ENCODE data around the gene EHMT2.
"Not testable (repeated sequence)": the region's sequence is repeated elsewhere in the genome, so short reads cannot be mapped to it uniquely, and the experiment has no call there.

EHMT2 gene

DNA sequence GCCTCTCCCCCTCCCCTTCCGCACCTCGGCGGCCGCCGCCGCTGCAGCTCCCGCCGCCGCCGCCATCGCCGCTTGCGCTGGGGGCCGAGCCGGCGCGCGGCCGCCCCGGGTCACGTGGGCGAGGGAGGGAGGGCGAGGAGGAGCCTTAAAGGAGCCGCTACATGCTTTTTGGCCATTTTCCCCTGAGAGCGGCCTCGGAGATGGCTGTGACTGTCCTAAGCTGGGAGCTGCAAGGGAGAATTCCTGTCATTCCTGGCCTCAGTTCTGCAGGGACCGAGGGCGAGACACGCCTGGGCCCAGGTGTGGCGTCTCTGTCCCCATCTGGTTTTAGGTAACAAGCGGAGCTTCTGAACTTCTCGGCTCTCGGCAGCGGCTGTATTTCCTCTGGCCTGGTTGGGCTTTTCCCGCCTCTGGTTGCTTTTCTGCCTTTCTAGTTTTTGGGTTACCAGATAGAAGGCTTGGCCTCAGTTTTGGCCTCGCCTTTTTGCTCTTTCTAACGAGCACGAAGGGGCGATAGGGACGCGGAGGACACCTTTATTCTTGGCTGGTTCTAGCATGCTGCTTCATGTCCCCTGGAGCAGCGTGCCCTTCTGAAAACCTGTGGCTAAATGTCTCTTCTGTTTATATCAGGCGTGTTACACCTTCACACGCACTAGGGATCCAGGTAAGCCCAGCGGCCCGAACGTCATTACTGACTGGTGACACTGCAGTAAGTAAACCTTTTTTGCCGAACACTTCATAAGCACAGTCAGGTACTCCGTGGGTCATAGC, at the start of gene EHMT2:
Gene EHMT2 (minus strand): TSS at position 87 of the 771 bp plus-strand sequence. CDS start 21 bp downstream, at position 66.
- peak; percentile 87 for DNase-seq

DNA sequence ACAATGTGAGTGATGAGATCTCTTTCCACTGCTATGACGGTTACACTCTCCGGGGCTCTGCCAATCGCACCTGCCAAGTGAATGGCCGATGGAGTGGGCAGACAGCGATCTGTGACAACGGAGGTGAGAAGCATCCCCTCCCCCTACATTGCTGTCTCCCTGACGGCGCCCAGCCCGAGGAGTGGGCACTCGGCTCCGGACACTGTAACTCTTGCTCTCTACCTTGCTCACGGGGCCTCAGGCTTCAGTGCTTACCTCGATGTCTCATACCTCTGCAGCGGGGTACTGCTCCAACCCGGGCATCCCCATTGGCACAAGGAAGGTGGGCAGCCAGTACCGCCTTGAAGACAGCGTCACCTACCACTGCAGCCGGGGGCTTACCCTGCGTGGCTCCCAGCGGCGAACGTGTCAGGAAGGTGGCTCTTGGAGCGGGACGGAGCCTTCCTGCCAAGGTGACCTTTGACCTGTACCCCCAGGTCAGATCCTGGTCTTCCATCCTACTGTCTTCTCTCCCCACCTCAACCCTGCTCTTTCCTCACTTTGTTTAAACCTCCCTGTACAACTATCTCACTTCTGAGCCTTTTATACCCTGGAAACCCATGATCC, 49.7 kb upstream of the EHMT2 start:
- DNase-seq: no peak

GRCh38 chr6:31946370-31946885, 48.9 kb upstream of the EHMT2 start:
- DNase-seq: no peak

DNA sequence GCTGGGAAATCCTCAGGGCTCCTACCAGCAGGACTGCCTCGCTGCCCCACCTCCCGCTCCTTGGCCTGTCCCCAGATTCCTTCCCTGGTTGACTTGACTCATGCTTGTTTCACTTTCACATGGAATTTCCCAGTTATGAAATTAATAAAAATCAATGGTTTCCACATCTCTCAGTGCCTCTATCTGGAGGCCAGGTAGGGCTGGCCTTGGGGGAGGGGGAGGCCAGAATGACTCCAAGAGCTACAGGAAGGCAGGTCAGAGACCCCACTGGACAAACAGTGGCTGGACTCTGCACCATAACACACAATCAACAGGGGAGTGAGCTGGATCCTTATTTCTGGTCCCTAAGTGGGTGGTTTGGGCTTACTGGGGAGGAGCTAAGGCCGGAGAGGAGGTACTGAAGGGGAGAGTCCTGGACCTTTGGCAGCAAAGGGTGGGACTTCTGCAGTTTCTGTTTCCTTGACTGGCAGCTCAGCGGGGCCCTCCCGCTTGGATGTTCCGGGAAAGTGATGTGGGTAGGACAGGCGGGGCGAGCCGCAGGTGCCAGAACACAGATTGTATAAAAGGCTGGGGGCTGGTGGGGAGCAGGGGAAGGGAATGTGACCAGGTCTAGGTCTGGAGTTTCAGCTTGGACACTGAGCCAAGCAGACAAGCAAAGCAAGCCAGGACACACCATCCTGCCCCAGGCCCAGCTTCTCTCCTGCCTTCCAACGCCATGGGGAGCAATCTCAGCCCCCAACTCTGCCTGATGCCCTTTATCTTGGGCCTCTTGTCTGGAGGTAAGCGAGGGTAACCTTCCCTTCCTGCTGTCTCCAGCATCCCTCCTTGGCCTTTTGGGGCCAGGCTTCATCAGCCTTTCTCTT, 48.2 kb upstream of the EHMT2 start, which contains the start of gene CFB:
Gene CFB (plus strand): TSS at position 589 of the 863 bp plus-strand sequence. CDS start 127 bp downstream, at position 716.
- no peak for DNase-seq

- no peak for DNase-seq
Measured at GRCh38 chr6:31945154-31945506, 47.6 kb upstream of the EHMT2 start.

DNA sequence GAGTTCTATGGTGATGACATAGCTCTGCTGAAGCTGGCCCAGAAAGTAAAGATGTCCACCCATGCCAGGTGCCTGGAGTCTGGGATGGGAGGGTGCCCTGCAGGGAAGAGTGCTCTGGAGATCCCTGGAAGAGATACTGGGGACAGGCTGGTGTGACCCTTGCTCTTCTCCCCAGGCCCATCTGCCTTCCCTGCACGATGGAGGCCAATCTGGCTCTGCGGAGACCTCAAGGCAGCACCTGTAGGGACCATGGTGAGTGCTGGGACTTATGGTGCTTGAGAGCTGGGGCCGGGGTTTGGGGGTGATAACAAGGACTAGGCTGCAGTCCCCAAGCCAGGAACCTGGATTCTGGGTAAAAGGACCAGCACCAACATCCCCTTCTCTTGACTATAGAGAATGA, 46.2 kb upstream of the EHMT2 start:
- DNase-seq: no peak

- no peak for DNase-seq
Measured at GRCh38 chr6:31940256-31940664, 42.8 kb upstream of the EHMT2 start.

GRCh38 chr6:31935823-31936222, 38.3 kb upstream of the EHMT2 start:
- DNase-seq: no peak

GRCh38 chr6:31935021-31935420, 37.5 kb upstream of the EHMT2 start:
- DNase-seq: no peak

- no peak for DNase-seq
Measured at GRCh38 chr6:31933537-31933936, 36.0 kb upstream of the EHMT2 start.

GRCh38 chr6:31932137-31932536, 34.6 kb upstream of the EHMT2 start:
- not testable (repeated sequence) for DNase-seq

GRCh38 chr6:31930962-31931361, 33.5 kb upstream of the EHMT2 start:
- no peak for DNase-seq

DNA sequence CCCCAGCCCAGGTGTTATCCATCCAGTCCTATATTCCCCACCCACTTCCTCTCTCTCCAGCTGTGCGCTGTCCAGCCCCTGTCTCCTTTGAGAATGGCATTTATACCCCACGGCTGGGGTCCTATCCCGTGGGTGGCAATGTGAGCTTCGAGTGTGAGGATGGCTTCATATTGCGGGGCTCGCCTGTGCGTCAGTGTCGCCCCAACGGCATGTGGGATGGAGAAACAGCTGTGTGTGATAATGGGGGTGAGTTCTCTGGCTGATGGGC, 31.1 kb upstream of the EHMT2 start:
- DNase-seq: no peak

GRCh38 chr6:31927863-31928671, 30.6 kb upstream of the EHMT2 start:
- no peak for DNase-seq

- DNase-seq: no peak
Measured at GRCh38 chr6:31927242-31927862, 29.9 kb upstream of the EHMT2 start, which contains the start of gene C2. Gene C2, plus strand, starts transcription at chr6:31927717. Its CDS starts 36 bp downstream, at chr6:31927753.

DNA sequence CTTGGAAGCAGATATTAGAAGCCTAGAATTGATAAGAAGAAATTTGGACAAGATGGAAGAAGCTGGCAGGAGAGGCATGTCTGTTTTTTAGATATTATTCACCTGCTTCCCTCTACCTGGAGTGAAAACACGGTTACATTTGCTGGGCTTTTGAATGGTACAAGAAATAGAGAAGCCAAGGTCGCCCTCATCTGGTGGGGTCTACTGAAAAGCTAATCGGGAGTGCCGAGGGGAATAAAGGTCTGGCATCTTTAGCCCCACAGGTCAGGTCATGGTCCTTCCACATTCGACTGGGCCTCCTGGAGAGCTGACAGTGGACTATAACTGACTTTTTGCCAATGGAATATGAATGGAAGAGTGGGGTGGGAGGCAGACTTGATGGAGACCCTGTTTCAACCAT, 25.4 kb upstream of the EHMT2 start:
- no peak for DNase-seq

GRCh38 chr6:31920811-31921210, 23.3 kb upstream of the EHMT2 start:
- DNase-seq: no peak

- DNase-seq: no peak
Measured at GRCh38 chr6:31919624-31920303, 22.3 kb upstream of the EHMT2 start.

DNA sequence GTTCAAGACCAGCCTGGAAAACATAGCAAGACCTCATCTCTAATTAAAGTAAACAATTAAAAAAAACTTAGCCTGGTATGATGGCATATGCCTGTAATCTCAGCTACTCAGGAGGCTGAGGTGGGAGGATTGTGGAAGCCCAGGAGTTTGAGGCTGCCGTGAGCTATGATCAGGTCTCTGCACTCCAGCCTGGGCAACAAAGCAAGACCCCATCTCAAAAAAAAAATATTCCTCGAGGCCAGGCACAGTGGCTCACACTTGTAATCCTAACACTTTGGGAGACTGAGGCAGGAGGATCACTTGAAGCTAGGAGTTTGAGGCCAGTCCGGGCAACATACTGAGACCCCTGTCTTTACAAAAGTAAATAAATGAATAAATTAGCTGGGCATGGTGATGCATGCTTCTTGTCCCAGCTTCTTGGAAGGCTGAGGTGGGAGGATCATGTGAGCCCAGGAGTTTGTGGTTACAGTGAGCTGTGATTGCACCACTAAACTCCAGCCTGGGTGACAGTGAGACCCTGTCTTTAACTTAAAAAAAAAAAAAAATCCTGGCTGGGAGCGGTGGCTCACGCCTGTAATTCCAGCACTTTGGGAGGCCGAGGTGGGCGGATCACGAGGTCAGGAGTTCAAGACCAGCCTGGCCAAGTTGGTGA, 20.7 kb upstream of the EHMT2 start:
- no peak for DNase-seq

- no peak for DNase-seq
Measured at GRCh38 chr6:31915756-31916155, 18.3 kb upstream of the EHMT2 start.

GRCh38 chr6:31915351-31915750, 17.9 kb upstream of the EHMT2 start:
- no peak for DNase-seq

Measured in NCI-H1105 (cell line).